Kidney (tissue), 14 donors: Measurements from ENCODE around the gene GPI. TPM values are rescaled to one million over a fixed set of nuclear protein-coding genes. Genes with fewer than 3 reads are reported as not detected.

ENCODE experiments used
- DNase-seq, 5 donors: peaks; one replicate each; pipeline ENCODE4 v3.0.0-alpha.2; 2013 to 2020
- FAIRE-seq: peaks from 2 replicates; lab custom pipeline; 2012; peaks lifted over from hg19 to GRCh38; lab: Jason Lieb, UNC
- H3K27ac ChIP-seq, 2 donors: one replicate each; pipeline ENCODE4 v1.7.0; 2013; ENCODE audit warnings: low read depth in 2 of 2, low read length in 2 of 2, inconsistent platforms in 1 of 2
- H3K27me3 ChIP-seq: one replicate; pipeline ENCODE4 v1.7.1; 2013; ENCODE audit warnings: low read length, inconsistent platforms; ENCODE audit not compliant: control insufficient read depth, insufficient read depth
- H3K36me3 ChIP-seq, 3 donors: one replicate each; pipeline versions ENCODE4 v1.7.0 to v1.7.1; 2013; ENCODE audit warnings: low read length in 3 of 3, control low read depth in 1 of 3, inconsistent platforms in 1 of 3; ENCODE audit not compliant: insufficient read depth in 3 of 3, control insufficient read depth in 2 of 3
- H3K4me1 ChIP-seq, 3 donors: one replicate each; pipeline versions ENCODE4 v1.7.0 to v1.7.1; 2013; ENCODE audit warnings: low read length in 3 of 3, inconsistent platforms in 1 of 3, low read depth in 1 of 3; ENCODE audit not compliant: control insufficient read depth in 2 of 3, insufficient read depth in 2 of 3
- H3K4me3 ChIP-seq, 3 donors: one replicate each; pipeline versions ENCODE4 v1.7.0 to v1.8.1; 2013; ENCODE audit warnings: low read length in 3 of 3, control low read depth in 1 of 3, inconsistent platforms in 1 of 3
- H3K9ac ChIP-seq, 3 donors: one replicate each; pipeline versions ENCODE4 v1.7.0 to v1.7.1; 2013; ENCODE audit warnings: low read length in 3 of 3, control low read depth in 1 of 3, inconsistent platforms in 1 of 3
- H3K9me3 ChIP-seq, 3 donors: one replicate each; pipeline versions ENCODE4 v1.7.0 to v1.7.1; 2013; ENCODE audit warnings: low read length in 3 of 3, control low read depth in 1 of 3, inconsistent platforms in 1 of 3; ENCODE audit not compliant: control insufficient read depth in 2 of 3, insufficient read depth in 1 of 3
- intact Hi-C: fragments of 100-400 bp; cut with DNase I; formaldehyde crosslinking; loops from one replicate; pipeline ENCODE4 v1.11.1; 2022
- polyA plus RNA-seq: library from polyadenylated mRNA; stranded (reverse); fragments of 350-450 nt; fragmentation: Illumina TruSeq; extraction: RNeasy Lipid Tissue Mini Kit (QIAGEN cat#74804); gene quantifications from one replicate; pipeline ENCODE4 v1.2.3, GENCODE V29; 2014; ENCODE audit warnings: low read depth, low replicate concordance; ENCODE audit not compliant: insufficient read depth
- total RNA-seq: library from RNA; stranded (reverse); fragmentation: NEBNext Ultra II Directional; extraction: Animal tissue kit (Norgen Biotek cat#: 25700); gene quantifications from one replicate; pipeline ENCODE4 v1.2.1, GENCODE V29; 2021
- TF ChIP-seq, protein P1 (sequence below): IDR thresholded peaks from 3 replicates; pipeline ENCODE4 v1.5.1; 2012; ENCODE audit warnings: mild to moderate bottlenecking, moderate library complexity, borderline replicate concordance; ENCODE audit not compliant: insufficient read depth; ENCODE audit errors: extremely low read depth
- donor health status: control.
- donor health status: control.
- donor health status: control.
- donor health status: control.
- donor health status: control.
- donor health status: DM: yes; HTN: yes; CAD: no.
- donor health status: Normal renal cell carcinoma (clear cell type).

GPI gene
- total and polyA plus RNA-seq, 2 donors from 2014 or later: 257 to 315 TPM

DNA sequence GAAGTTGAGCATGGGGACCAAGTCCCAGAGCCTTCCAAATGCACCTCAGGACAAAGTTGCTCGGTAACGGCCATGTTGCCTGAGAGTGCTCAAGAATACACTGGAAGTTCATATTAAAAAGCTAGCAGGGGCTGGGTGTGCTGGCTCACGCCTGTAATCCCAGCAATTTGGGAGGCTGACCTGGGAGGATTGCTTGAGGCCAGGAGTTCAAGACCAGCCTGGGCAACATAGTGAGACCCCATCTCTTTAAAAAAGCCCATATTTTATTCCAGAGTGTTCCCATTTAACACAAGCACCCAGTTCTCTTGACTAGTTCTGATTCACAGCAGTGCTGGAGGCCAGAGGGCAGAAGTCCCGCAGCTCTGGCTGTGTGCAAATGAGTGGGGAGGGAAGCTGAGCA, 8.1 kb upstream of the GPI start:
- Histone ChIP-seq H3K9me3 (no peaks in the 10 kb centered on the region), H3K36me3 (peaks cover 4 to 13% (median 5%) of the 10 kb centered on the region in 3 donors), H3K27me3 (no peaks in the 10 kb centered on the region), H3K4me3 (no peak overlapping the region), H3K9ac (no peak overlapping the region), H3K4me1 (peaks cover 0 to 9% (median 0%) of the 10 kb centered on the region in 3 donors), H3K27ac (no peak overlapping the region)
- no peak for FAIRE-seq
- intact Hi-C loops: no loop called here
- DNase-seq: no peak
- TF ChIP-seq, protein P1, sequence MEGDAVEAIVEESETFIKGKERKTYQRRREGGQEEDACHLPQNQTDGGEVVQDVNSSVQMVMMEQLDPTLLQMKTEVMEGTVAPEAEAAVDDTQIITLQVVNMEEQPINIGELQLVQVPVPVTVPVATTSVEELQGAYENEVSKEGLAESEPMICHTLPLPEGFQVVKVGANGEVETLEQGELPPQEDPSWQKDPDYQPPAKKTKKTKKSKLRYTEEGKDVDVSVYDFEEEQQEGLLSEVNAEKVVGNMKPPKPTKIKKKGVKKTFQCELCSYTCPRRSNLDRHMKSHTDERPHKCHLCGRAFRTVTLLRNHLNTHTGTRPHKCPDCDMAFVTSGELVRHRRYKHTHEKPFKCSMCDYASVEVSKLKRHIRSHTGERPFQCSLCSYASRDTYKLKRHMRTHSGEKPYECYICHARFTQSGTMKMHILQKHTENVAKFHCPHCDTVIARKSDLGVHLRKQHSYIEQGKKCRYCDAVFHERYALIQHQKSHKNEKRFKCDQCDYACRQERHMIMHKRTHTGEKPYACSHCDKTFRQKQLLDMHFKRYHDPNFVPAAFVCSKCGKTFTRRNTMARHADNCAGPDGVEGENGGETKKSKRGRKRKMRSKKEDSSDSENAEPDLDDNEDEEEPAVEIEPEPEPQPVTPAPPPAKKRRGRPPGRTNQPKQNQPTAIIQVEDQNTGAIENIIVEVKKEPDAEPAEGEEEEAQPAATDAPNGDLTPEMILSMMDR: no peak

DNA sequence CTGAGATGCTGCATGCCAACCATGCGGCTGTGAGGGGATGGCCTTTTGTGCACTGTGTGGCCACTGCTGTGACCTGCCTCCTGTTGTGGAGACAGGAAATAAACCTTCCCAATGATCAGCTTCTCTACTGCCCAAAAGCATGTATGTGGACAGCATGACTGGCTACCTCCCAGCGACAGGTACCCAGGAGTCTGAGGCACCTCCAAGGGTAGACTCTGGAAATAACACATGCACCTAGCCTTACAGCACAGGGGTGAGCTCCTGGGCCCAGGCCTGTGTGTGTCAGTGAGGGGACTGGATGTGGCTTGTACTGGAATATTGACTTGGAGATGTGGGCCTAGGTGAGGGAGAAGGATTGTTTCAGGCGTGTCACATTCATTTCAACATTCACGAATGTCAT, 7.6 kb upstream of the GPI start:
- Histone ChIP-seq H3K4me3 (no peak overlapping the region), H3K4me1 (peaks cover 0 to 9% (median 0%) of the 10 kb centered on the region in 3 donors), H3K9me3 (no peaks in the 10 kb centered on the region), H3K36me3 (peaks cover 4 to 13% (median 5%) of the 10 kb centered on the region in 3 donors), H3K9ac (no peak overlapping the region), H3K27me3 (no peaks in the 10 kb centered on the region), H3K27ac (no peak overlapping the region)
- intact Hi-C loops: no loop called here
- FAIRE-seq (no peak), DNase-seq (no peak)
- TF ChIP-seq, protein P1: no peak

DNA sequence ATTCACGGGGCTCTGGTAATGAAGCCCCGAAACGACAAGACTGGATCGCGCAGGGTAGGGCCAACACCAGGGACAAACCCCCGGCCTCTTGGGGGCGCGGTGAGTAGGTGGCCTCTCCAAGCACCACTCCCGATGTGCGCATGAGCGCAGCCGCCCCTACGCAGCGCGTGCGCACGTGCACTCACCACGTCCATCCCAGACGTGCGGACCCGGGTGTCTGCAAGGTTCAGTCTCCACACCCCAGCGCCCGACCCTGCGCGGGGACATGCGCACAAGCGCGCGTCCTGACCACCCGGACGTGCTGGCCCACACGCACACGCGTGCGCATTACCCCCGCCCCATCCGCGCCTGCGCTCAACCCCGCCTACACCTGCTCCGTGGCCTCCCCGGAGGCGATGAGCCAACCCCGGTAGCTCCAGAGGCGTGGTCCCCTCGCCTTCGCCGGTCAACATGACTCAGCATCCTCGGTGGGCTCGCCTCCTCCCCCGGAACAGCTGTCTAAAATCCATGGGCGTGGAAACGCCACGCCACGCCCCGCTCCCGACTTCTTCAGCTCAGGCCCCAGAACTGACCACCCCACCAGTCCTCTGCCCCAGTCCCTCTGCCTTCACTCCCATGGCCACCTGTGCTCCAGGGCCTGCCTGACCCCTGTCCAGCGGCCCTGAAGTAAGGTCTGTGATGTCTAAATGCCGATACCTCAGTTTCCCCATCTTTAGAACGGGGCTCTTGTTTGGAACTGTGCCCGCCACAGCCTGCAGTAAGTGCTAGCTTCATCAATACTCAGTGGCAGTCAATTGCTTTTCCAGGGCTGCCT, 5.6 kb upstream of the GPI start:
- no peaks in the 10 kb centered on the region for H3K9me3 ChIP-seq
- TF ChIP-seq, protein P1: peak; percentile 41
- H3K9ac ChIP-seq: peak overlapping the region; percentile 44 to 64 (median 53)
- peaks cover 3 to 7% (median 4%) of the 10 kb centered on the region in 3 donors for H3K36me3 ChIP-seq
- peak overlapping the region; percentile 91 to 92 for H3K27ac ChIP-seq
- DNase-seq: peak; percentile 98 to 99 (median 98)
- peak overlapping the region; percentile 57 to 71 (median 60) for H3K4me3 ChIP-seq
- intact Hi-C loops: no loop called here
- H3K4me1 ChIP-seq: peaks cover 0 to 9% (median 0%) of the 10 kb centered on the region in 3 donors
- H3K27me3 ChIP-seq: no peaks in the 10 kb centered on the region
- no peak for FAIRE-seq
